H1 (cell line): ENCODE measurements around the gene TIMM9. TPM values are rescaled to one million over a fixed set of nuclear protein-coding genes. Genes with fewer than 3 reads are reported as not detected.

ENCODE experiments used
- CTCF ChIA-PET: fragments of 300-600 bp; sonication (Branson Sonifier 250); formaldehyde crosslinking; loops from one replicate; lab custom pipeline; 2021; ENCODE audit not compliant: partially characterized antibody; lab: Charles Lee
- POLR2A ChIA-PET: fragments of 300-600 bp; sonication (Branson Sonifier 250); formaldehyde crosslinking; loops from one replicate; lab custom pipeline; 2021; ENCODE audit warnings: inconsistent platforms; ENCODE audit not compliant: partially characterized antibody; lab: Charles Lee
- DNase-seq, 2 experiments: peaks; one replicate each; pipeline versions ENCODE4 v3.0.0 to v3.0.0-alpha.2; 2010 to 2022; ENCODE audit warnings: low spot score in 2 of 2, low read depth in 1 of 2, mixed read lengths in 1 of 2
- FAIRE-seq: peaks from 2 replicates; lab custom pipeline; 2011; peaks lifted over from hg19 to GRCh38; lab: Jason Lieb, UNC
- H2AFZ ChIP-seq: 2 replicates; pipeline ENCODE4 v1.8.1; 2012; ENCODE audit warnings: low read length, inconsistent platforms
- H2AK5ac ChIP-seq: 2 replicates; pipeline ENCODE4 v1.6.1; 2013; ENCODE audit warnings: low read depth, low read length
- H2BK120ac ChIP-seq: replicated peaks from 2 replicates; pipeline ENCODE3; 2013; ENCODE audit warnings: low read depth, low read length, inconsistent platforms
- H2BK12ac ChIP-seq: 2 replicates; pipeline ENCODE4 v1.6.1; 2013; ENCODE audit warnings: low read depth, low read length
- H2BK15ac ChIP-seq: 2 replicates; pipeline ENCODE4 v1.6.1; 2013; ENCODE audit warnings: low read length
- H2BK20ac ChIP-seq: 2 replicates; pipeline ENCODE4 v1.6.1; 2013; ENCODE audit warnings: low read length
- H2BK5ac ChIP-seq: 2 replicates; pipeline ENCODE4 v1.6.1; 2013; ENCODE audit warnings: low read depth, low read length
- H3K14ac ChIP-seq: 2 replicates; pipeline ENCODE4 v1.6.1; 2013; ENCODE audit warnings: inconsistent platforms; ENCODE audit not compliant: insufficient read length
- H3K18ac ChIP-seq: 2 replicates; pipeline ENCODE4 v1.6.1; 2013; ENCODE audit warnings: low read length; ENCODE audit errors: extremely low read depth
- H3K23ac ChIP-seq: 2 replicates; pipeline ENCODE4 v1.6.1; 2013; ENCODE audit warnings: inconsistent platforms; ENCODE audit not compliant: insufficient read length
- H3K23me2 ChIP-seq: 2 replicates; pipeline ENCODE4 v1.6.1; 2013; ENCODE audit warnings: low read depth, low read length
- H3K27ac ChIP-seq: 2 replicates; pipeline ENCODE4 v1.6.1; 2011; ENCODE audit warnings: low read depth, low read length, inconsistent platforms
- H3K27me3 ChIP-seq, 4 experiments: replicated peaks in 1 of 4; 1 replicate in 1 of 4; 2 replicates in 3 of 4; pipeline versions ENCODE4 v1.6.1 to v1.8.1; 2011 to 2013; ENCODE audit warnings: low read length in 3 of 4, mild to moderate bottlenecking in 3 of 4, inconsistent platforms in 2 of 4, mixed read lengths in 2 of 4, moderate library complexity in 1 of 4; ENCODE audit not compliant: control insufficient read depth in 3 of 4, insufficient read depth in 3 of 4; ENCODE audit errors: extremely low read depth in 1 of 4
- H3K36me3 ChIP-seq, 4 experiments: 2 replicates each; pipeline versions ENCODE4 v1.6.1 to v1.8.1; 2011 to 2013; ENCODE audit warnings: mild to moderate bottlenecking in 4 of 4, low read length in 3 of 4, moderate library complexity in 2 of 4, control low read depth in 1 of 4, inconsistent platforms in 1 of 4; ENCODE audit not compliant: insufficient read depth in 4 of 4, control insufficient read depth in 2 of 4
- H3K4ac ChIP-seq: replicated peaks from 2 replicates; pipeline ENCODE3; 2013; ENCODE audit warnings: low read length, low read depth, mixed read lengths, inconsistent platforms; ENCODE audit not compliant: insufficient read length
- H3K4me1 ChIP-seq, 4 experiments: replicated peaks in 1 of 4; 1 replicate in 1 of 4; 2 replicates in 3 of 4; pipeline versions ENCODE4 v1.6.1 to v1.8.1; 2011 to 2013; ENCODE audit warnings: low read length in 3 of 4, inconsistent platforms in 2 of 4, mixed read lengths in 1 of 4; ENCODE audit not compliant: insufficient read depth in 4 of 4, control insufficient read depth in 3 of 4
- H3K4me2 ChIP-seq, 2 experiments: 2 replicates each; pipeline versions ENCODE4 v1.6.1 to v1.8.1; 2011 to 2013; ENCODE audit warnings: low read depth in 2 of 2, low read length in 2 of 2, control low read depth in 1 of 2, inconsistent platforms in 1 of 2, mild to moderate bottlenecking in 1 of 2; ENCODE audit not compliant: insufficient read depth in 1 of 2
- H3K4me3 ChIP-seq, 4 experiments: fragments of 200-600, 300-600 bp in 1 of 4; sonication (generic), shearing (Covaris generic), sonication (Bioruptor Twin) in 1 of 4; 2 replicates each; pipeline versions ENCODE4 v1.5.1 to v1.8.1; 2011 to 2016; ENCODE audit warnings: low read length in 4 of 4, low read depth in 3 of 4, control low read depth in 2 of 4, inconsistent platforms in 2 of 4, mild to moderate bottlenecking in 2 of 4, mixed read lengths in 1 of 4, moderate library complexity in 1 of 4; ENCODE audit not compliant: insufficient read depth in 2 of 4; ENCODE audit errors: extremely low read depth in 1 of 4
- H3K56ac ChIP-seq: replicated peaks from 2 replicates; pipeline ENCODE3; 2013; ENCODE audit warnings: low read depth, mild to moderate bottlenecking, mixed read lengths, low read length, inconsistent platforms; ENCODE audit not compliant: insufficient read length
- H3K79me1 ChIP-seq: 2 replicates; pipeline ENCODE4 v1.6.1; 2013; ENCODE audit warnings: low read depth, low read length, control low read depth
- H3K79me2 ChIP-seq, 2 experiments: 2 replicates each; pipeline versions ENCODE4 v1.6.1 to v1.8.1; 2012 to 2013; ENCODE audit warnings: low read length in 2 of 2, mild to moderate bottlenecking in 2 of 2, inconsistent platforms in 1 of 2; ENCODE audit not compliant: insufficient read depth in 2 of 2, control insufficient read depth in 1 of 2
- H3K9ac ChIP-seq, 4 experiments: replicated peaks in 1 of 4; 1 replicate in 1 of 4; 2 replicates in 3 of 4; pipeline versions ENCODE4 v1.6.1 to v1.8.1; 2011 to 2013; ENCODE audit warnings: low read depth in 3 of 4, low read length in 3 of 4, control low read depth in 2 of 4, mild to moderate bottlenecking in 2 of 4, moderate library complexity in 2 of 4, inconsistent platforms in 1 of 4; ENCODE audit errors: extremely low read depth in 1 of 4
- H3K9me3 ChIP-seq, 2 experiments: 2 replicates each; pipeline versions ENCODE4 v1.6.1 to v1.8.1; 2012 to 2013; ENCODE audit warnings: mild to moderate bottlenecking in 2 of 2, moderate library complexity in 2 of 2, control low read depth in 1 of 2, inconsistent platforms in 1 of 2, low read depth in 1 of 2, low read length in 1 of 2, mixed read lengths in 1 of 2; ENCODE audit not compliant: insufficient read depth in 2 of 2
- H4K20me1 ChIP-seq, 2 experiments: replicated peaks in 1 of 2; 2 replicates each; pipeline versions ENCODE3 to v1.8.1; 2011 to 2013; ENCODE audit warnings: inconsistent platforms in 2 of 2, low read length in 2 of 2, mild to moderate bottlenecking in 1 of 2; ENCODE audit not compliant: insufficient read depth in 2 of 2, control insufficient read depth in 1 of 2
- H4K5ac ChIP-seq: 2 replicates; pipeline ENCODE4 v1.6.1; 2013; ENCODE audit warnings: low read length, low read depth, mixed read lengths, inconsistent platforms; ENCODE audit not compliant: insufficient read length
- H4K8ac ChIP-seq: 2 replicates; pipeline ENCODE4 v1.8.0; 2013; ENCODE audit warnings: mild to moderate bottlenecking, moderate library complexity, low read length, inconsistent platforms; ENCODE audit not compliant: insufficient read depth; ENCODE audit errors: extremely low read depth
- H4K91ac ChIP-seq: replicated peaks from 2 replicates; pipeline ENCODE3; 2013; ENCODE audit warnings: low read length, mixed read lengths, inconsistent platforms; ENCODE audit not compliant: insufficient read length
- ASH2L ChIP-seq: fragments of 200-600, 300-600 bp; sonication (generic); IDR thresholded peaks from one replicate; pipeline ENCODE4 v1.7.1; 2017; ENCODE audit warnings: low read length
- CEBPB ChIP-seq: IDR thresholded peaks from 2 replicates; pipeline ENCODE4 v1.6.1; 2012; ENCODE audit warnings: low read depth, low read length
- CTCF ChIP-seq, 3 experiments: IDR thresholded peaks; 1 replicate in 2 of 3; 2 replicates in 1 of 3; pipeline versions ENCODE4 v1.5.1 to v1.6.1; 2011; ENCODE audit warnings: low read length in 3 of 3, mild to moderate bottlenecking in 3 of 3, inconsistent platforms in 2 of 3, low read depth in 1 of 3, moderate library complexity in 1 of 3; ENCODE audit not compliant: insufficient read depth in 1 of 3; ENCODE audit errors: control extremely low read depth in 1 of 3
- EGR1 ChIP-seq: IDR thresholded peaks from 2 replicates; pipeline ENCODE4 v1.6.1; 2011; ENCODE audit warnings: low read depth, low read length, borderline replicate concordance
- FOSL1 ChIP-seq: IDR thresholded peaks from 2 replicates; pipeline ENCODE4 v1.6.1; 2011; ENCODE audit warnings: mild to moderate bottlenecking, low read depth, low read length, moderate library complexity; ENCODE audit not compliant: insufficient read depth
- GABPA ChIP-seq: IDR thresholded peaks from 2 replicates; pipeline ENCODE4 v1.6.1; 2011; ENCODE audit warnings: mild to moderate bottlenecking, low read length, moderate library complexity, borderline replicate concordance; ENCODE audit not compliant: insufficient read depth
- HDAC6 ChIP-seq: IDR thresholded peaks from one replicate; pipeline ENCODE4 v1.7.1; 2012; ENCODE audit warnings: low read depth, mild to moderate bottlenecking, inconsistent platforms, low read length, moderate library complexity
- KDM4A ChIP-seq: IDR thresholded peaks from one replicate; pipeline ENCODE4 v1.7.1; 2012; ENCODE audit warnings: low read depth, mild to moderate bottlenecking, moderate library complexity, low read length, inconsistent platforms; ENCODE audit not compliant: severe bottlenecking
- NANOG ChIP-seq: IDR thresholded peaks from 2 replicates; pipeline ENCODE4 v1.6.1; 2011; ENCODE audit warnings: low read length, low read depth, mild to moderate bottlenecking, inconsistent platforms; ENCODE audit not compliant: insufficient read depth, poor library complexity, severe bottlenecking
- POU5F1 ChIP-seq: IDR thresholded peaks from 2 replicates; pipeline ENCODE4 v1.6.1; 2011; ENCODE audit warnings: low read depth, mild to moderate bottlenecking, low read length, moderate library complexity
- USF2 ChIP-seq: IDR thresholded peaks from 2 replicates; pipeline ENCODE4 v1.6.1; 2011; ENCODE audit warnings: low read length, improper control_type of control experiment
- WGBS, 2 experiments: shearing (Covaris generic) in 1 of 2; methylation state at CpG; one replicate each; pipeline versions ENCODE4 v1.1.6 to v1.1.7; 2013 to 2015; ENCODE audit warnings: low lambda C conversion rate in 2 of 2, mixed read lengths in 2 of 2, inconsistent platforms in 1 of 2, low coverage in 1 of 2, missing lambda C conversion rate in 1 of 2; ENCODE audit not compliant: insufficient replicate concordance in 2 of 2, insufficient coverage in 1 of 2, insufficient read length in 1 of 2; ENCODE audit errors: extremely low coverage in 1 of 2, missing lambda C conversion rate in 1 of 2; 5-methylcytosine and 5-hydroxymethylcytosine counted together
- polyA plus RNA-seq, 7 experiments: library from polyadenylated mRNA; depleted of rRNA in 3 of 7; stranded (reverse) in 5 of 7; unstranded in 2 of 7; fragments of >200 nt in 5 of 7; fragments of 200-250 nt in 2 of 7; gene quantifications; 1 replicate in 5 of 7; 2 replicates in 1 of 7; 4 replicates in 1 of 7; pipeline versions ENCODE4 v1.2.1 to v1.2.3, GENCODE V29; 2011 to 2013; ENCODE audit warnings: missing spikeins in 2 of 7, mixed read lengths in 2 of 7
- total RNA-seq: library from RNA; stranded (reverse); fragmentation: NEBNext Ultra II Directional; extraction: Animal tissue kit (Norgen Biotek cat#: 25700); gene quantifications from 2 replicates; pipeline ENCODE4 v1.2.1, GENCODE V29; 2021

Gene TIMM9
- total and polyA plus RNA-seq, 2 of the 8 experiments (the other 6 are each of a cell fraction or from before 2014, with no cell fraction given), result 24.0 to 52.2 TPM

- 79% methylated on average over 2 of the region's 2 CpGs; no CpG with 5 or more reads in 1 of the 2 experiments for WGBS, 2 experiments
- Histone ChIP-seq H3K79me2 (no peaks in the 10 kb centered on the region), H2AK5ac (no peak overlapping the region), H3K4me2 (no peak overlapping the region), H4K91ac (no peak overlapping the region), H3K56ac (no peak overlapping the region), H2BK12ac (no peak overlapping the region), H3K27ac (no peak overlapping the region), H2BK20ac (no peak overlapping the region), H4K5ac (no peak overlapping the region), H3K14ac (no peak overlapping the region), H3K9ac (no peak overlapping the region), H4K8ac (no peak overlapping the region), H3K23me2 (no peaks in the 10 kb centered on the region), H2BK120ac (no peak overlapping the region), H3K9me3 (no peaks in the 10 kb centered on the region), H2AFZ (no peak overlapping the region), H2BK5ac (no peak overlapping the region), H3K36me3 (peaks cover 0 to 30% (median 2%) of the 10 kb centered on the region in 4 experiments; a peak in 3 of 8 replicates), H3K4ac (no peak overlapping the region), H2BK15ac (no peak overlapping the region), H3K79me1 (no peaks in the 10 kb centered on the region), H3K4me3 (no peak overlapping the region), H3K18ac (no peak overlapping the region), H3K23ac (no peak overlapping the region), H4K20me1 (no peaks in the 10 kb centered on the region), H3K27me3 (no peaks in the 10 kb centered on the region), H3K4me1 (no peaks in the 10 kb centered on the region)
- no peak for DNase-seq
- FAIRE-seq, result no peak
- ChIA-PET POLR2A (no interaction called here), CTCF (no interaction called here)
- TF ChIP-seq NANOG, result no peak
- TF ChIP-seq CEBPB, result no peak
- TF ChIP-seq USF2, result no peak
- no peak for TF ChIP-seq HDAC6
- TF ChIP-seq ASH2L, result no peak
- no peak for TF ChIP-seq POU5F1
- TF ChIP-seq FOSL1, result no peak
- TF ChIP-seq GABPA, result no peak
- TF ChIP-seq KDM4A, result no peak
- no peak for TF ChIP-seq CTCF (IDR thresholded peaks at IDR 0.05; ENCODE audit: control extremely low read depth in 1 of 3, insufficient read depth in 1 of 3, low read depth in 1 of 3, low read length in 3 of 3)
- no peak for TF ChIP-seq EGR1
Observed at GRCh38 chr14:58460772-58461171, 33.4 kb upstream of the TIMM9 start.
